GM13976 (cell line): Measurements from ENCODE around the gene TOM1L1.

ENCODE experiments used
- DNase-seq: peaks from one replicate; pipeline ENCODE4 v3.0.0; 2012; ENCODE audit warnings: low spot score
- CTCF ChIP-seq: IDR thresholded peaks from 2 replicates; pipeline ENCODE4 v1.5.1; 2012; ENCODE audit warnings: borderline replicate concordance, mild to moderate bottlenecking; ENCODE audit not compliant: insufficient read depth; ENCODE audit errors: extremely low read depth, missing control alignments, control extremely low read depth
- in situ Hi-C: fragments of 300-500 bp; cut with MboI; formaldehyde crosslinking; loops from one replicate; pipeline ENCODE4 v1.12.0; 2022; ENCODE audit warnings: low sequenced_read_pairs, mixed read lengths, inconsistent platforms; ENCODE audit not compliant: unreplicated experiment

The TOM1L1 gene

GRCh38 chr17:54969658-54970572 is 69.3 kb downstream of the TOM1L1 start:
- TF ChIP-seq CTCF, result no peak
- in situ Hi-C loops, result no loop called here
- DNase-seq, result no peak

- in situ Hi-C loops, result no loop called here
- TF ChIP-seq CTCF, result no peak
- no peak for DNase-seq
Observed at GRCh38 chr17:54971147-54971546, 70.5 kb downstream of the TOM1L1 start.

GRCh38 chr17:54971901-54972300 is 71.2 kb downstream of the TOM1L1 start:
- no peak for DNase-seq
- TF ChIP-seq CTCF, result no peak
- in situ Hi-C loops, result no loop called here

- in situ Hi-C loops, result no loop called here
- TF ChIP-seq CTCF, result no peak
- DNase-seq, result no peak
Observed at GRCh38 chr17:54972406-54973138, 71.9 kb downstream of the TOM1L1 start.

GRCh38 chr17:54974759-54975158 is 74.1 kb downstream of the TOM1L1 start:
- no peak for TF ChIP-seq CTCF
- in situ Hi-C loops, result no loop called here
- no peak for DNase-seq

GRCh38 chr17:54976316-54976715 is 75.7 kb downstream of the TOM1L1 start:
- no peak for TF ChIP-seq CTCF
- in situ Hi-C loops, result no loop called here
- DNase-seq, result no peak
